Epidermal melanocyte (primary cell): Measurements from ENCODE around the gene PTPRG.

Source experiments
- DNase-seq: peaks from one replicate; pipeline ENCODE4 v3.0.0; 2011; ENCODE audit warnings: low spot score; ENCODE audit not compliant: insufficient read length

Gene PTPRG

GRCh38 chr3:61562721-61563312 is 1.4 kb downstream of the PTPRG start:
- no peak for DNase-seq

GRCh38 chr3:61563313-61564271 is 2.2 kb downstream of the PTPRG start:
- DNase-seq = no peak

- DNase-seq = peak; percentile 30
Observed at GRCh38 chr3:61564395-61565059, 3.2 kb downstream of the PTPRG start.

- DNase-seq = no peak
Observed at GRCh38 chr3:61565569-61565968, 4.2 kb downstream of the PTPRG start.

- no peak for DNase-seq
Observed at GRCh38 chr3:61568127-61568526, 6.8 kb downstream of the PTPRG start.

GRCh38 chr3:61569856-61570580 is 8.6 kb downstream of the PTPRG start:
- DNase-seq = no peak

- DNase-seq = no peak
Observed at GRCh38 chr3:61570813-61571212, 9.4 kb downstream of the PTPRG start.

- DNase-seq = no peak
Observed at GRCh38 chr3:61571516-61572336, 10.4 kb downstream of the PTPRG start.

GRCh38 chr3:61572879-61573278 is 11.5 kb downstream of the PTPRG start:
- DNase-seq = no peak

GRCh38 chr3:61573441-61573840 is 12.1 kb downstream of the PTPRG start:
- DNase-seq = no peak

- DNase-seq = no peak
Observed at GRCh38 chr3:61574854-61575253, 13.5 kb downstream of the PTPRG start.

GRCh38 chr3:61575893-61576292 is 14.5 kb downstream of the PTPRG start:
- DNase-seq = no peak

- no peak for DNase-seq
Observed at GRCh38 chr3:61577760-61578159, 16.4 kb downstream of the PTPRG start.

GRCh38 chr3:61578667-61579367 is 17.4 kb downstream of the PTPRG start:
- no peak for DNase-seq

GRCh38 chr3:61579685-61580084 is 18.3 kb downstream of the PTPRG start:
- DNase-seq = no peak

GRCh38 chr3:61580982-61581643 is 19.7 kb downstream of the PTPRG start:
- no peak for DNase-seq

- no peak for DNase-seq
Observed at GRCh38 chr3:61582287-61582686, 20.9 kb downstream of the PTPRG start.

- no peak for DNase-seq
Observed at GRCh38 chr3:61582846-61583245, 21.5 kb downstream of the PTPRG start.
